Upper lobe of left lung (tissue), 6 donors: ENCODE measurements around the gene VMAC. TPM values are rescaled to one million over a fixed set of nuclear protein-coding genes. Genes with fewer than 3 reads are reported as not detected.
A peak's percentile ranks its signal among the peaks of the same experiment; 100 is the strongest.

Source experiments
- ATAC-seq, 2 donors: fragments of 200-7000 bp; cut with Tn5 transposase; one replicate each; pipeline ENCODE4 v1.9.1; 2022; ENCODE audit warnings: mild to moderate bottlenecking in 2 of 2, moderate library complexity in 2 of 2; ENCODE audit not compliant: low FRiP score in 2 of 2
- DNase-seq, 2 donors: peaks; one replicate each; pipeline ENCODE4 v3.0.0-alpha.2; 2019 to 2020
- H3K27ac ChIP-seq, 4 donors: fragments of 200-600 bp; sonication (generic); one replicate each; pipeline ENCODE4 v1.5.1; 2016 to 2019
- H3K27me3 ChIP-seq, 4 donors: fragments of 200-600 bp; sonication (generic); one replicate each; pipeline ENCODE4 v1.5.1; 2017 to 2019
- H3K36me3 ChIP-seq, 4 donors: fragments of 200-600 bp; sonication (generic); one replicate each; pipeline ENCODE4 v1.5.1; 2016 to 2019
- H3K4me1 ChIP-seq, 4 donors: fragments of 200-600 bp; sonication (generic); one replicate each; pipeline ENCODE4 v1.5.1; 2018 to 2019
- H3K4me3 ChIP-seq, 4 donors: fragments of 200-600 bp; sonication (generic); one replicate each; pipeline ENCODE4 v1.5.1; 2017 to 2019; ENCODE audit warnings: mild to moderate bottlenecking in 2 of 4, moderate library complexity in 1 of 4
- H3K9me3 ChIP-seq, 4 donors: fragments of 200-600 bp; sonication (generic); one replicate each; pipeline ENCODE4 v1.5.1; 2018 to 2019
- CTCF ChIP-seq, 6 experiments: fragments of 450-650 bp in 4 of 6; fragments of 200-600 bp in 2 of 6; sonication (generic) in 2 of 6; IDR thresholded peaks; one replicate each; pipeline ENCODE4 v1.5.1; 2016 to 2019; ENCODE audit warnings: antibody characterized with exemption in 6 of 6
- EP300 ChIP-seq, 4 donors: sonication (generic); formaldehyde crosslinking; IDR thresholded peaks; one replicate each; pipeline ENCODE4 v1.5.1; 2017; ENCODE audit warnings: antibody characterized with exemption in 4 of 4, control low read depth in 2 of 4
- POLR2A ChIP-seq, 4 donors: fragments of 450-650 bp; IDR thresholded peaks; one replicate each; pipeline ENCODE4 v1.5.1; 2016 to 2017; ENCODE audit warnings: antibody characterized with exemption in 4 of 4, mild to moderate bottlenecking in 2 of 4
- POLR2AphosphoS5 ChIP-seq, 2 donors: sonication (generic); formaldehyde crosslinking; IDR thresholded peaks; one replicate each; pipeline ENCODE4 v1.5.1; 2017; ENCODE audit warnings: antibody characterized with exemption in 2 of 2
- WGBS, 2 donors: methylation state at CpG; one replicate each; pipeline ENCODE4 v1.1.5; 2017 to 2018; 5-methylcytosine and 5-hydroxymethylcytosine counted together
- total RNA-seq, 6 donors: library from RNA; depleted of rRNA in 4 of 6; stranded (reverse); fragments of >200 nt in 4 of 6; gene quantifications; one replicate each; pipeline versions ENCODE4 v1.1.0 to v1.2.1, GENCODE V29; 2016 to 2021
- donor health status: DM: no; HTN: no; CAD: no; lungs with moderate emphysema.
- donor health status: DM: no; HTN: yes; CAD: no; lungs with severe emphysema.

Gene VMAC
- total RNA-seq, 6 donors from 2014 or later: 4.1 to 38.8 (median 9.3) TPM

- H3K9me3 ChIP-seq: no peaks in the 10 kb centered on the region
- peaks cover 11 to 34% (median 28%) of the 10 kb centered on the region in 4 donors for H3K36me3 ChIP-seq
- 88% methylated on average over 14 of the region's 15 CpGs; no CpG with 5 or more reads in 1 of the 2 donors for WGBS, 2 donors
- peaks cover 0 to 6% (median 4%) of the 10 kb centered on the region in 4 donors for H3K27me3 ChIP-seq
- TF ChIP-seq CTCF (IDR thresholded peaks at IDR 0.05): no peak
- no peak for TF ChIP-seq EP300 (IDR thresholded peaks at IDR 0.05)
- TF ChIP-seq POLR2A (IDR thresholded peaks at IDR 0.05): no peak
- TF ChIP-seq POLR2AphosphoS5 (IDR thresholded peaks at IDR 0.05): no peak
- DNase-seq: no peak
- H3K4me1 ChIP-seq: peaks cover 0 to 10% (median 0%) of the 10 kb centered on the region in 4 donors
- no peak overlapping the region for H3K4me3 ChIP-seq
- no peak overlapping the region for H3K27ac ChIP-seq
- ATAC-seq: no peak
Measured at GRCh38 chr19:5895409-5895808, 9.3 kb upstream of the VMAC start.

- 85 to 92% methylated on average over 6 to 8 of the region's 8 CpGs for WGBS, 2 donors
- no peak for TF ChIP-seq POLR2AphosphoS5 (IDR thresholded peaks at IDR 0.05)
- no peak for TF ChIP-seq POLR2A (IDR thresholded peaks at IDR 0.05)
- no peak for TF ChIP-seq EP300 (IDR thresholded peaks at IDR 0.05)
- no peak for TF ChIP-seq CTCF (IDR thresholded peaks at IDR 0.05)
- Histone ChIP-seq H3K27ac (no peak overlapping the region), H3K4me1 (peaks cover 0 to 10% (median 0%) of the 10 kb centered on the region in 4 donors), H3K4me3 (no peak overlapping the region), H3K27me3 (peaks cover 0 to 6% (median 4%) of the 10 kb centered on the region in 4 donors), H3K36me3 (peaks cover 11 to 39% (median 28%) of the 10 kb centered on the region in 4 donors), H3K9me3 (no peaks in the 10 kb centered on the region)
- DNase-seq (no peak), ATAC-seq (no peak)
Measured at GRCh38 chr19:5895890-5896289, 8.8 kb upstream of the VMAC start.

- WGBS, 2 donors: 92 to 94% methylated on average over 23 to 29 of the region's 29 CpGs
- ATAC-seq: no peak
- TF ChIP-seq CTCF (IDR thresholded peaks at IDR 0.05) (no peak), POLR2AphosphoS5 (IDR thresholded peaks at IDR 0.05) (no peak), EP300 (IDR thresholded peaks at IDR 0.05) (no peak), POLR2A (IDR thresholded peaks at IDR 0.05) (no peak)
- Histone ChIP-seq H3K4me3 (no peak overlapping the region), H3K36me3 (peaks cover 11 to 41% (median 28%) of the 10 kb centered on the region in 4 donors), H3K4me1 (peaks cover 0 to 10% (median 0%) of the 10 kb centered on the region in 4 donors), H3K27ac (no peak overlapping the region), H3K27me3 (peaks cover 0 to 6% (median 4%) of the 10 kb centered on the region in 4 donors), H3K9me3 (no peaks in the 10 kb centered on the region)
- DNase-seq: peak in 1 of 2 donors; percentile 63
Measured at GRCh38 chr19:5896365-5897076, 8.2 kb upstream of the VMAC start.

- Histone ChIP-seq H3K4me3 (no peak overlapping the region), H3K4me1 (peaks cover 4 to 8% (median 4%) of the 10 kb centered on the region in 4 donors), H3K27me3 (no peaks in the 10 kb centered on the region), H3K9me3 (no peaks in the 10 kb centered on the region), H3K36me3 (peaks cover 11 to 41% (median 28%) of the 10 kb centered on the region in 4 donors), H3K27ac (no peak overlapping the region)
- TF ChIP-seq CTCF (IDR thresholded peaks at IDR 0.05) (no peak), EP300 (IDR thresholded peaks at IDR 0.05) (no peak), POLR2AphosphoS5 (IDR thresholded peaks at IDR 0.05) (no peak), POLR2A (IDR thresholded peaks at IDR 0.05) (no peak)
- DNase-seq (peak in 1 of 2 donors; percentile 80), ATAC-seq (no peak)
- WGBS, 2 donors: 92% methylated on average over 11 to 24 of the region's 30 CpGs
Measured at GRCh38 chr19:5897189-5897969, 7.3 kb upstream of the VMAC start.
